NCI-H526 (cell line): ENCODE results near the gene CRISPLD2.

Experiments used
- DNase-seq, 2 experiments: peaks; one replicate each; lab custom pipeline; 2025; lab: John Stamatoyannopoulos, UW

The CRISPLD2 gene

GRCh38 chr16:84957792-84958191 lies 138.0 kb downstream of the CRISPLD2 start:
- DNase-seq = no peak
